Pancreas (tissue), 10 donors: ENCODE data around the gene SDK1. TPM values are rescaled to one million over a fixed set of nuclear protein-coding genes. Genes with fewer than 3 reads are reported as not detected.

Experiments used
- ATAC-seq, 4 donors: fragments of 200-7000 bp; cut with Tn5 transposase; one replicate each; pipeline versions ENCODE4 v1.8.0 to v1.9.1; 2020; ENCODE audit warnings: mild to moderate bottlenecking in 4 of 4, moderate library complexity in 4 of 4
- DNase-seq, 6 donors: peaks; one replicate each; pipeline ENCODE4 v3.0.0-alpha.2; 2020
- FAIRE-seq: peaks from 2 replicates; lab custom pipeline; 2012; peaks lifted over from hg19 to GRCh38; lab: Jason Lieb, UNC
- H3K27ac ChIP-seq, 4 donors: fragments of 200-600 bp; sonication (generic); 1 replicate in 3 of 4; 2 replicates in 1 of 4; pipeline versions ENCODE4 v1.5.0 to v1.8.0; 2020
- H3K27me3 ChIP-seq, 4 donors: fragments of 200-600 bp; one replicate each; pipeline ENCODE4 v1.8.0; 2021
- H3K36me3 ChIP-seq, 3 donors: fragments of 200-600 bp; sonication (generic) in 1 of 3; one replicate each; pipeline versions ENCODE4 v1.5.0 to v1.8.0; 2020 to 2021
- H3K4me1 ChIP-seq, 3 donors: fragments of 200-600 bp; one replicate each; pipeline ENCODE4 v1.8.0; 2021
- H3K4me3 ChIP-seq, 4 donors: fragments of 200-600 bp; sonication (generic) in 2 of 4; one replicate each; pipeline versions ENCODE4 v1.5.0 to v1.8.0; 2020 to 2021
- H3K9me3 ChIP-seq, 4 donors: fragments of 200-600 bp; one replicate each; pipeline ENCODE4 v1.8.0; 2021
- CTCF ChIP-seq, 4 donors: fragments of 200-600 bp; sonication (generic) in 3 of 4; IDR thresholded peaks; one replicate each; pipeline versions ENCODE4 v1.5.0 to v1.8.0; 2021; ENCODE audit warnings: antibody characterized with exemption in 4 of 4
- WGBS, 2 donors: extraction: QIAGEN DNeasy Blood & Tissue Kit; methylation state at CpG; one replicate each; pipeline ENCODE4 v1.1.7; 2013; 5-methylcytosine and 5-hydroxymethylcytosine counted together
- intact Hi-C, 3 donors: fragments of 100-400 bp; cut with DNase I; formaldehyde crosslinking; loops; one replicate each; pipeline versions ENCODE4 v1.11.1 to v1.14.2; 2022
- polyA plus RNA-seq, 2 donors: library from polyadenylated mRNA; stranded (reverse); fragments of 200-250 nt; gene quantifications; one replicate each; pipeline ENCODE4 v1.2.3, GENCODE V29; 2013
- total RNA-seq, 6 donors: library from RNA; stranded (reverse); fragmentation: NEBNext Ultra II Directional in 4 of 6; extraction: Animal tissue kit (Norgen Biotek cat#: 25700) in 4 of 6; gene quantifications; one replicate each; pipeline versions ENCODE4 v1.2.1 to v1.2.4, GENCODE V29; 2021 to 2023
- donor health status: healthy with polysubstance abuse.
- donor health status: DM: no; HTN: no; CAD: no; lungs with moderate emphysema.
- donor health status: DM: no; HTN: no; CAD: no.
- donor health status: control.
- donor health status: control.
- donor health status: Bipolar disorder and iron deficiency.
- donor health status: DM: yes; HTN: yes; CAD: no.
- donor health status: DM: no; HTN: no; CAD: no.
- donor health status: DM: no; HTN: no; CAD: no.
- donor health status: DM: yes; HTN: yes; CAD: no.

SDK1 gene
- total and polyA plus RNA-seq, 8 donors: 10.8 to 30.8 (median 19.8) TPM

GRCh38 chr7:4127909-4128560, 827.0 kb downstream of the SDK1 start:
- no peak for FAIRE-seq
- Histone ChIP-seq H3K27me3 (no peaks in the 10 kb centered on the region), H3K4me1 (no peaks in the 10 kb centered on the region), H3K4me3 (no peak overlapping the region), H3K36me3 (peaks cover 0 to 2% (median 0%) of the 10 kb centered on the region in 3 donors), H3K27ac (no peak overlapping the region), H3K9me3 (no peaks in the 10 kb centered on the region)
- no peak for TF ChIP-seq CTCF (IDR thresholded peaks at IDR 0.05)
- DNase-seq: peak in 1 of 6 donors; percentile 35
- whole genome bisulfite sequencing, 2 donors: 95 to 96% methylated on average over 21 of the region's 21 CpGs
- intact Hi-C loops: no loop called here
- ATAC-seq: no peak

DNA sequence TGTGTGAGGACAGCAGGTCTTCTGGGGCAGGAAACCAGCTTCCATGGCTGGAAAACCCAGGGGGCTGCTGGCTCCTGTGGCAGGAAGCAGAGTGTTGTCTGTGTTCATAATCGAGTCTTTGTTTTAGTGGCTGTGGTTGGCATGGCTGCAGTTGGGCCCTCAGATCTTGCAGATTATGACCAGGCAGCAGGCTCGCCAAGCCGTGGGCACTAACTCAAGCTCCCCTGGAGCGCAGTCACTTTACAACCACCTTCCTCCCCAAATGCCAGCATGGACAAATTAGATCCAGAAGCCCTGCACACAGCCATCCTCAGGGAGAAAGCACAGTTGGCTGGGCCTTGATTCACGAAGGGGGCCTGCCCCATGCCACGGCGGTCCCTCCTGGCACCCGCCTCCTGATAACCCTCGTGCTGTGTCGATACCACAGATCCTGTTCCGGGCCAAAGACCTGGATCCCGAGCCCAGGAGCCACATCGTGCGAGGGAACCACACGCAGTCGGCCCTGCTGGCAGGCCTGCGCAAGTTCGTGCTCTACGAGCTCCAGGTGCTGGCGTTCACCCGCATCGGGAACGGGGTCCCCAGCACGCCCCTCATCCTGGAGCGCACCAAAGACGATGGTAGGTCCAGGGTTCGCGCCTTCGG, 828.5 kb downstream of the SDK1 start:
- Histone ChIP-seq H3K4me3 (no peak overlapping the region), H3K9me3 (no peaks in the 10 kb centered on the region), H3K27me3 (no peaks in the 10 kb centered on the region), H3K27ac (peak overlapping the region in 3 of 4 donors; percentile 30 to 58 (median 58)), H3K4me1 (peaks cover 0 to 4% (median 0%) of the 10 kb centered on the region in 3 donors), H3K36me3 (peaks cover 0 to 2% (median 0%) of the 10 kb centered on the region in 3 donors)
- 85 to 91% methylated on average over 29 of the region's 29 CpGs for WGBS, 2 donors
- intact Hi-C loops: no loop called here
- DNase-seq: peak in 3 of 6 donors; percentile 28 to 51 (median 47)
- no peak for FAIRE-seq
- no peak for TF ChIP-seq CTCF (IDR thresholded peaks at IDR 0.05)
- peak; percentile 33 to 69 (median 52) for ATAC-seq

- Histone ChIP-seq H3K4me3 (no peak overlapping the region), H3K27me3 (no peaks in the 10 kb centered on the region), H3K27ac (no peak overlapping the region), H3K4me1 (peaks cover 0 to 8% (median 5%) of the 10 kb centered on the region in 3 donors), H3K36me3 (peaks cover 0 to 2% (median 0%) of the 10 kb centered on the region in 3 donors), H3K9me3 (no peaks in the 10 kb centered on the region)
- 88 to 90% methylated on average over 7 of the region's 7 CpGs for WGBS, 2 donors
- intact Hi-C loops: no loop called here
- FAIRE-seq: no peak
- no peak for TF ChIP-seq CTCF (IDR thresholded peaks at IDR 0.05)
- DNase-seq: peak in 1 of 6 donors; percentile 21
- ATAC-seq: no peak
These were observed 830.0 kb downstream of the SDK1 start for GRCh38 chr7:4131063-4131462.

DNA sequence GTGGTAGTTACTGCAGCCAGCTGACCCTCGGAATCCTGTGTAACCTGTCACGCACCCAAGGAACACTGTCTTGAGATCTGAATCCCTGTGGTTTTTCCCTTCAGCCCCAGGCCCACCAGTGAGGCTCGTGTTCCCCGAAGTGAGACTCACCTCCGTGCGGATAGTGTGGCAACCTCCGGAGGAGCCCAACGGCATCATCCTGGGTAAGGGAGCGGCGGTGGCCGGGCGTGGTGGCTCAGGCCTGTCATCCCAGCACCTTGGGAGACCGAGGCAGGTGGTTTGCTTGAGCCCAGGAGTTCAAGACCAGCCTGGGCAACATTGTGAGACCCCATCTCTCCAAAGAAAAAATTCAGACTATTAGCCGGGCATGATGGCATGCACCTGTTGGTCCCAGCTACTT, 831.2 kb downstream of the SDK1 start:
- peak in 1 of 6 donors; percentile 47 for DNase-seq
- no peak for FAIRE-seq
- no peaks in the 10 kb centered on the region for H3K9me3 ChIP-seq
- H3K4me1 ChIP-seq: peaks cover 0 to 8% (median 5%) of the 10 kb centered on the region in 3 donors
- no peak overlapping the region for H3K4me3 ChIP-seq
- 94 to 96% methylated on average over 14 of the region's 14 CpGs for WGBS, 2 donors
- TF ChIP-seq CTCF (IDR thresholded peaks at IDR 0.05): no peak
- no peak for ATAC-seq
- H3K36me3 ChIP-seq: peaks cover 0 to 2% (median 0%) of the 10 kb centered on the region in 3 donors
- intact Hi-C loops: no loop called here
- H3K27ac ChIP-seq: no peak overlapping the region
- no peaks in the 10 kb centered on the region for H3K27me3 ChIP-seq
